RWPE2 (cell line): ENCODE results near the gene ZNF610.

Source experiments
- ATAC-seq: fragments of 200-7000 bp; cut with Tn5 transposase; 3 replicates; pipeline ENCODE4 v1.9.1; 2021; ENCODE audit warnings: low read depth
- DNase-seq: peaks from one replicate; pipeline ENCODE4 v3.0.0-alpha.2; 2020; ENCODE audit warnings: low spot score
- H3K27ac ChIP-seq: fragments of 450-650 bp; 2 replicates; pipeline ENCODE4 v1.5.1; 2017; ENCODE audit warnings: mild to moderate bottlenecking; ENCODE audit not compliant: poor library complexity, severe bottlenecking
- H3K27me3 ChIP-seq: fragments of 250-450 bp; sonication (Bioruptor Pico); 2 replicates; pipeline ENCODE4 v1.5.1; 2021; ENCODE audit warnings: mild to moderate bottlenecking, moderate library complexity; ENCODE audit not compliant: insufficient read depth, poor library complexity, severe bottlenecking
- H3K36me3 ChIP-seq: fragments of 250-450 bp; sonication (Bioruptor Pico); 2 replicates; pipeline ENCODE4 v1.5.1; 2020; ENCODE audit warnings: low read depth, mild to moderate bottlenecking, moderate library complexity
- H3K4me1 ChIP-seq: fragments of 250-450 bp; sonication (Bioruptor Pico); 2 replicates; pipeline ENCODE4 v1.5.1; 2021; ENCODE audit warnings: mild to moderate bottlenecking, moderate library complexity; ENCODE audit not compliant: insufficient read depth, poor library complexity, severe bottlenecking
- H3K4me3 ChIP-seq: fragments of 250-450 bp; sonication (Bioruptor Pico); 2 replicates; pipeline ENCODE4 v1.5.1; 2021; ENCODE audit warnings: mild to moderate bottlenecking, moderate library complexity; ENCODE audit not compliant: severe bottlenecking
- H3K9me3 ChIP-seq: fragments of 250-450 bp; sonication (Bioruptor Pico); 2 replicates; pipeline ENCODE4 v1.5.1; 2021; ENCODE audit warnings: mild to moderate bottlenecking, moderate library complexity; ENCODE audit not compliant: severe bottlenecking
- TF ChIP-seq, protein P1 (sequence below): fragments of 450-650 bp; IDR thresholded peaks from one replicate; pipeline ENCODE4 v1.5.1; 2017; ENCODE audit warnings: mild to moderate bottlenecking, moderate library complexity; ENCODE audit not compliant: poor library complexity, severe bottlenecking

ZNF610 gene

DNA sequence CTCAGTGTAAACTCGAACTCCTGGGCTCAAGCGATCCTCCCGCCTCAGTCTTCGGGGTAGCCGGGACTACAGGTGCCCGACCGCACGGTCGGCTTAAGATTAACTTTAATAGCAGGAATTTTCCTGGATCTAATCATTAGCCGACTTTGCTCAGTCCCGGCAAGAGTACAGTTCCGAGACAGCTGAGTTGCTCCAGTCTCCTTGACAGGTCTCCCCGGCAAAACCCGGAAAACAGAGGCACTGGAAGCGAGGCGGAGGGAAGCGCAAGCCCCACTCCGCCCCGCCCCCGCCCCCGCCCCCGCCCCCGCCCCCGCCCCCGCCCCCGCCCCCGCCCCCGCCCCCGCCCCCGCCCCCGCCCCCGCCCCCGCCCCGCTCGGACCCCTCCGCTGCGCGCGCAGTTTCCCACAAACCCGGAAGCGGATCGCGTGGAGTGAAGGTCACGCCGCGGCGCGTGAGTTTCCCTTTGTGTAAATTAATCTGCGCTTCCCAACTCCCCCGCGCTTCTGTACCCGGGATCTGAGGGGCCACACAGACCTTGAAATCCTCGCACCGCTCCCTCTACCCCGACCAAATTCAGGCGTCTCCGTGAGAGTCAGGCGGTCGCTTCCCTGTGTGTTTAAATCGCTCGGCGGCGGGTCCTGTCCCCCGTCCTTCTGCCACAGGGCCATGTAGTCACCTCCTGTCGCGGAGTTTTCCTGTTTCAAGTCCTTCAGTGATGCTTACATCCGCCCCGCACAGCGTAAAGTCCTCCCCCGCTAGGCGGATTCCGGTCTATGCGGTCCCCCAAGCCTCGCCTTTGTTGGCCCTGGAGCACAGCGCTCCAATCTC is 39.1 kb upstream of the ZNF610 start, which contains the start of gene ZNF480:
ZNF480 (plus strand) TSS at position 397 of the 828 bp plus-strand sequence. CDS start 3,244 bp downstream, outside the sequence.
- peak within 1 kb of the TSS; percentile 98 for H3K4me3 ChIP-seq
- DNase-seq = peak; percentile 74
- H3K27me3 ChIP-seq = no peaks in the 10 kb centered on the region
- TF ChIP-seq, protein P1, sequence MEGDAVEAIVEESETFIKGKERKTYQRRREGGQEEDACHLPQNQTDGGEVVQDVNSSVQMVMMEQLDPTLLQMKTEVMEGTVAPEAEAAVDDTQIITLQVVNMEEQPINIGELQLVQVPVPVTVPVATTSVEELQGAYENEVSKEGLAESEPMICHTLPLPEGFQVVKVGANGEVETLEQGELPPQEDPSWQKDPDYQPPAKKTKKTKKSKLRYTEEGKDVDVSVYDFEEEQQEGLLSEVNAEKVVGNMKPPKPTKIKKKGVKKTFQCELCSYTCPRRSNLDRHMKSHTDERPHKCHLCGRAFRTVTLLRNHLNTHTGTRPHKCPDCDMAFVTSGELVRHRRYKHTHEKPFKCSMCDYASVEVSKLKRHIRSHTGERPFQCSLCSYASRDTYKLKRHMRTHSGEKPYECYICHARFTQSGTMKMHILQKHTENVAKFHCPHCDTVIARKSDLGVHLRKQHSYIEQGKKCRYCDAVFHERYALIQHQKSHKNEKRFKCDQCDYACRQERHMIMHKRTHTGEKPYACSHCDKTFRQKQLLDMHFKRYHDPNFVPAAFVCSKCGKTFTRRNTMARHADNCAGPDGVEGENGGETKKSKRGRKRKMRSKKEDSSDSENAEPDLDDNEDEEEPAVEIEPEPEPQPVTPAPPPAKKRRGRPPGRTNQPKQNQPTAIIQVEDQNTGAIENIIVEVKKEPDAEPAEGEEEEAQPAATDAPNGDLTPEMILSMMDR = no peak
- no peaks in the 10 kb centered on the region for H3K4me1 ChIP-seq
- peaks cover 3% of the 10 kb centered on the region for H3K9me3 ChIP-seq
- peak within 1 kb of the TSS; percentile 38 for H3K27ac ChIP-seq
- peaks cover 29% of the 10 kb centered on the region for H3K36me3 ChIP-seq
- peak; percentile 79 for ATAC-seq

DNA sequence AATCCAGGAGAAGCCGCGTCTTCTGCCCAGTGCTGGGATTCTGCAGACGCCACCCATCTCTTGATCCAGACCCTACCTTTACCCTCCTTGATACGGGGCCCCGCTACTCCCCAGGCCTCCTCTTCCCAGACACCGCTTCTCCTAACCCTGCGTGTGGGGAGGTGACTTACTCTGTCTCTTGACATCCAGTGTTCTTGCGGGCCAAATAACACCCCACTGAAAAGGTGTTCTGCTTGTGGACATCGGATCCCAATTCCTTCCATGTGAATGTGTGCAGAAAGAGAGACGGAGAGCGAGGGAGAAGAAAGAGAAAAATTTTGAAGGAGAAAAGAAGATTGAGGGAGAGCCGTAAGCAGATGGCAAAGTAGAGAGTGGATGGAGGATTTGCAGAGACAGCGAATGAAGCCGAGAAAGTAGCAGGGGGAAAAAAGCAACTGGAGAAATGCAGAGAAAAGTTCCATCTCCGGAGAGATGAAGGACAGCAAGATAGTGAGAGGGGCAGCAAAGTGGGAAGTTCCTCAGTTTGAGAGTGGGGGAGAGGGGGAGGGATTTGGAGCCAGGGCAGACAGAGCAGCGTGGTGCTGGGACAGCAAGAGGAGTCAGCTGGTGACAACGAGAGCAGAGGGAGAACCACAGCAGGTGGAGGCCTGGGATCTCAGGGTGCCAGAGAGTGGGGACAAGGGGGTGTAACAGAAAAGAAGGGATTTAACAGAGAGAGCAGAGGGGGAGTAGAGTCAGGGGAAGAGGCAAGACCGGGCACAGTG is 38.3 kb upstream of the ZNF610 start:
- Histone ChIP-seq H3K4me1 (no peaks in the 10 kb centered on the region), H3K4me3 (peak overlapping the region; percentile 98), H3K27me3 (no peaks in the 10 kb centered on the region), H3K9me3 (no peaks in the 10 kb centered on the region), H3K36me3 (peaks cover 37% of the 10 kb centered on the region), H3K27ac (peak overlapping the region; percentile 38)
- TF ChIP-seq, protein P1 = no peak
- ATAC-seq = no peak; the same call in 1 of the 3 replicates
- DNase-seq = no peak

DNA sequence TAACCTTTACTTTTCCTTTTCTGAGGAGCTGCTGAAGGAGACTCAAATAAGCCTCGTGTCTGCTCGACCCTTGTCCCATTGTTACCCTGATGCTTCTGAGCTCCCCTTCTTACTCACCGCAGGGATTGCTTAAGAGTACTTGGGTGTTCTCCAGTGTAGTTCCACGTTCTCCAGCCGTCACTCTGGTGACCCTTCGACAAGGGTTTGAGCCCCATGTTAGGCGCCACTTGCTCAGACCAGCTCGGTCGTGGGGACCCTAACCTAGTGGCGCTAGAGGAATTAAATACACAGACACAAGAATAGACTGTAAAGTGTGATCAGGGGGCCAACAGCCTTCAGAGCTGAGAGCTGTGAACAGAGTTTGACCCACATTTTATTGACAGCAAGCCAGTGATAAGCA is 28.8 kb upstream of the ZNF610 start:
- ATAC-seq = no peak
- no peaks in the 10 kb centered on the region for H3K4me1 ChIP-seq
- H3K27me3 ChIP-seq = no peaks in the 10 kb centered on the region
- H3K9me3 ChIP-seq = peaks cover 11% of the 10 kb centered on the region
- H3K36me3 ChIP-seq = peaks cover 53% of the 10 kb centered on the region
- DNase-seq = no peak
- TF ChIP-seq, protein P1 = no peak
- H3K27ac ChIP-seq = no peak overlapping the region
- H3K4me3 ChIP-seq = no peak overlapping the region

- Histone ChIP-seq H3K9me3 (peaks cover 62% of the 10 kb centered on the region), H3K27ac (no peak overlapping the region), H3K4me3 (no peak overlapping the region), H3K27me3 (no peaks in the 10 kb centered on the region), H3K4me1 (no peaks in the 10 kb centered on the region), H3K36me3 (peaks cover 52% of the 10 kb centered on the region)
- ATAC-seq (no peak), DNase-seq (no peak)
- TF ChIP-seq, protein P1 = no peak
Observed at GRCh38 chr19:52322429-52322828, 13.6 kb upstream of the ZNF610 start.
